Adrenal gland (tissue), 5 donors: ENCODE data around the gene IGFBP4.

Experiments
- POLR2A ChIP-seq, 2 donors: fragments of 450-650 bp; IDR thresholded peaks; one replicate each; pipeline ENCODE4 v1.6.1; 2017; ENCODE audit warnings: antibody characterized with exemption in 2 of 2, mild to moderate bottlenecking in 2 of 2, moderate library complexity in 1 of 2
- TF ChIP-seq, protein P1 (sequence below), 6 experiments: fragments of 450-650 bp in 4 of 6; fragments of 200-600 bp in 2 of 6; sonication (generic) in 1 of 6; IDR thresholded peaks; 1 replicate in 5 of 6; 2 replicates in 1 of 6; pipeline versions ENCODE4 v1.5.1 to v1.8.0; 2016 to 2021; ENCODE audit warnings: antibody characterized with exemption in 6 of 6, mild to moderate bottlenecking in 2 of 6, moderate library complexity in 1 of 6
- donor health status: DM: no; HTN: no; CAD: no.

DNA sequence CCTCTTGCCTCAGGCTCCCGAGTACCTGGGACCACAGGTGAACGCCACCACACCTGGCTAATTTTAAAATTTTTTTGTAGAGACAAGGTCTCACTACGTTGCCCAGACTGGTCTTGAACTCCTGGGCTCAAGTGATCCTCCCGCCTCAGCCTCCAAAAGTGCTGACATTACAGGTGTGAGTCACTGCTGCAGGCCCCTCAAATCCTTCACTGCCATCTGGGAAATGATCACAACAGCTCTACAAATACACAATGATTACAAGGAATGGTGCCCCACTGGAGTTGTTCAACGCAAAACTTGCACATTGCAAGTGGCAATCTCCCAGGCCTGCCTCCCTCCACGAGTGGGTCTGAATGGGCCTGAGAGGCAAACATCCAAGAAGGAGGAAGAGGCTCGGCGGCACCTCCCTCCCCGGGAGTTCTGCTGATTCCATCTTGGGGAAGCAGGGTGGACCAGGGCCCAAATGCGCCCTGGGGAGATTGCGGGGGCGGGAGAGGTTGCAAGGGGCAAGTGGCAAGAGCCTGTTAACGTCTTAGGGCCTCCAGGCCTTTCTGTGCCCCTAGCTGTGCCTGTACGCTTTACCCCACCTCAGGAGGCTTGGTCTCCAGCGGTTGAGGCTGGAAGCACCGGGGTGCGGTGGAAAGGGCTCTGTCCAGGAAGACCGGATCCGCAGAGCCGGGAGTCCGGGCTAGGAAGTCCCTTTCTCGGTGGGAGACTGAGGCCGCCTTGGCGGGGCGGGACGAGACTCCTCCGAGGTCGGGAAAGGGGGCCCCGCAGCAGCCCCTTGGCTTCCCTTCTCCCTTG lies 656 bp upstream of the IGFBP4 start:
- TF ChIP-seq, protein P1, sequence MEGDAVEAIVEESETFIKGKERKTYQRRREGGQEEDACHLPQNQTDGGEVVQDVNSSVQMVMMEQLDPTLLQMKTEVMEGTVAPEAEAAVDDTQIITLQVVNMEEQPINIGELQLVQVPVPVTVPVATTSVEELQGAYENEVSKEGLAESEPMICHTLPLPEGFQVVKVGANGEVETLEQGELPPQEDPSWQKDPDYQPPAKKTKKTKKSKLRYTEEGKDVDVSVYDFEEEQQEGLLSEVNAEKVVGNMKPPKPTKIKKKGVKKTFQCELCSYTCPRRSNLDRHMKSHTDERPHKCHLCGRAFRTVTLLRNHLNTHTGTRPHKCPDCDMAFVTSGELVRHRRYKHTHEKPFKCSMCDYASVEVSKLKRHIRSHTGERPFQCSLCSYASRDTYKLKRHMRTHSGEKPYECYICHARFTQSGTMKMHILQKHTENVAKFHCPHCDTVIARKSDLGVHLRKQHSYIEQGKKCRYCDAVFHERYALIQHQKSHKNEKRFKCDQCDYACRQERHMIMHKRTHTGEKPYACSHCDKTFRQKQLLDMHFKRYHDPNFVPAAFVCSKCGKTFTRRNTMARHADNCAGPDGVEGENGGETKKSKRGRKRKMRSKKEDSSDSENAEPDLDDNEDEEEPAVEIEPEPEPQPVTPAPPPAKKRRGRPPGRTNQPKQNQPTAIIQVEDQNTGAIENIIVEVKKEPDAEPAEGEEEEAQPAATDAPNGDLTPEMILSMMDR (IDR thresholded peaks at IDR 0.05): peak in 1 of 6 experiments; percentile 19
- no peak for TF ChIP-seq POLR2A (IDR thresholded peaks at IDR 0.05)
